ENCODE results near the gene DDAH1.

Gene DDAH1

DNA sequence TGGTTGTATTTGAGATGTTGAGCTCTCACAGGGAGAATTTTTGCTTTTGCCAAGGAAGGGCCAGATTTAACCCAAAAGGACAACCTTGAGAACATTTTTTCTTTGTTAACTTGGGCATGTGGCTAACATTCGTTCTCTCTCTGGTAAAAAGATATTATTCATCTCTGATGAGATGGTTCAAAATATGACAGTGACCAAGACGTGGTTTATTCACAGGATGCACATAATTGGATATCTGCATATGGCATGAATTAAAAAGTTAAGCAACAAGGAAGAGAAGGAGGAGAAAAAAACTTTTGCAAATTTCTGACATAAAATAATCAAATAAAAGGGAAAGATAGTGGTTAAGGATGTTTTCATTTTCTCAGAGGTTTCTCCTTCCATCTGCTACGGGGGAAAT is 145.5 kb downstream of the DDAH1 start:
- TF ChIP-seq, protein P1, sequence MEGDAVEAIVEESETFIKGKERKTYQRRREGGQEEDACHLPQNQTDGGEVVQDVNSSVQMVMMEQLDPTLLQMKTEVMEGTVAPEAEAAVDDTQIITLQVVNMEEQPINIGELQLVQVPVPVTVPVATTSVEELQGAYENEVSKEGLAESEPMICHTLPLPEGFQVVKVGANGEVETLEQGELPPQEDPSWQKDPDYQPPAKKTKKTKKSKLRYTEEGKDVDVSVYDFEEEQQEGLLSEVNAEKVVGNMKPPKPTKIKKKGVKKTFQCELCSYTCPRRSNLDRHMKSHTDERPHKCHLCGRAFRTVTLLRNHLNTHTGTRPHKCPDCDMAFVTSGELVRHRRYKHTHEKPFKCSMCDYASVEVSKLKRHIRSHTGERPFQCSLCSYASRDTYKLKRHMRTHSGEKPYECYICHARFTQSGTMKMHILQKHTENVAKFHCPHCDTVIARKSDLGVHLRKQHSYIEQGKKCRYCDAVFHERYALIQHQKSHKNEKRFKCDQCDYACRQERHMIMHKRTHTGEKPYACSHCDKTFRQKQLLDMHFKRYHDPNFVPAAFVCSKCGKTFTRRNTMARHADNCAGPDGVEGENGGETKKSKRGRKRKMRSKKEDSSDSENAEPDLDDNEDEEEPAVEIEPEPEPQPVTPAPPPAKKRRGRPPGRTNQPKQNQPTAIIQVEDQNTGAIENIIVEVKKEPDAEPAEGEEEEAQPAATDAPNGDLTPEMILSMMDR (conservative IDR thresholded peaks at IDR 0.05; ENCODE audit: low read depth, low read length): no peak
- no peak for DNase-seq (ENCODE audit: low read depth)
- H3K4me3 ChIP-seq (ENCODE audit: low read length): no peak overlapping the region

DNA sequence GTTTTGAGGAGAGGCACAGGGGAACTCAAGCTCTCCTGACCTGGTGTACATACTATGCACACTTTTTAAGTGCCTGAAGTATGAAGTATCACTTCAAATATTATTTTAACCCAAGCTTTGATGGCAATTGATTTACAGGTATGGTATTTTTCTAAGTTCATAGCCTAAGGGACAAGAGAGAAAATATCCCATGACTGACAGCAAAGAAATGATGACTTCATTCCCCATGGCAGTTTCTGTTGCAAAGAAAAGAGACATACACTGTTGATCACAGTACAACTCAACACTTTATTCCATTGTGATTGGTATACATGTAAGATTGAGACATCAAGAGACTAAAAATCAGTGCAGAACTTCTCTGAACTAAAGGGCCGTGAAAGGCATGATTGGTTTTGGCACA is 146.7 kb downstream of the DDAH1 start:
- H3K4me3 ChIP-seq (ENCODE audit: low read length): no peak overlapping the region
- TF ChIP-seq, protein P1 (conservative IDR thresholded peaks at IDR 0.05; ENCODE audit: low read depth, low read length): no peak
- DNase-seq (ENCODE audit: low read depth): no peak

DNA sequence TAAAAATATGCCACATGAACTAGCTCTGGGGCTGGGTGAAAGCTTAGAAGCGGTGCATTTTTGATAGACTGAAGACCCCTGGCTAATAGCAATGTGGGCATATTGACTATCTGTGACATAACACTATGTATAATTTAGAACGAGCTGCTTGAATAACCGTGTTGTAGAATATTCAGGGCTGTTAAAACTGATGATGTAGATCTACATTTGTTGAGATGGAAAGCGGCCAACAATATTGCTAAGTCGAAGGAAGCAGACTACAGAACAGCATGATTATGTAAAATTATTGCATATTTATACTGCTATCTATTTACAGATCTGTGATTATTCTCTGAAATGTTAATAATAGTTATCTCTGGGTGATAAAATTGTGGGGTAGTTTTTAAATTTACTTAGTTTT is 147.4 kb downstream of the DDAH1 start:
- TF ChIP-seq, protein P1 (conservative IDR thresholded peaks at IDR 0.05; ENCODE audit: low read depth, low read length): no peak
- H3K4me3 ChIP-seq (ENCODE audit: low read length): no peak overlapping the region
- no peak for DNase-seq (ENCODE audit: low read depth)

DNA sequence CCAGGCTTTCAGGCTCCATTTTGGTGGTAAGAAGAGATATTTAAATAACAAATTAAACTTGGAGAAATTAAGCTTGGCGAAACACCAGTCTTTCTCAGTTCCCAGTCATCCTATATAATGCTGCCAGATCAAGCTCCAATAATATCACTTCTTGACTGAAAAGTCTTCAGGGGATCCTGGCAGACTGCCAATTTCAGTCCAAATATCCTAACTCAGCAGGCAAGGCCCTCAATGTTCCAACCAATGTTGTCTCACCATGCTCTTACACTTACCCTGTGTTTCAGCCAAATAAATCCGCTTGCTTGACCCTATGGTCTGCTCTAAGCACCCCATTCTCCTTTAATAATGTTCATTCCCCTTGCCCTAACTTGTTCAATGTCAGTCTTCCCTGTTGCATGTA is 148.6 kb downstream of the DDAH1 start:
- no peak for DNase-seq (ENCODE audit: low read depth)
- H3K4me3 ChIP-seq (ENCODE audit: low read length): no peak overlapping the region
- TF ChIP-seq, protein P1 (conservative IDR thresholded peaks at IDR 0.05; ENCODE audit: low read depth, low read length): no peak

DNA sequence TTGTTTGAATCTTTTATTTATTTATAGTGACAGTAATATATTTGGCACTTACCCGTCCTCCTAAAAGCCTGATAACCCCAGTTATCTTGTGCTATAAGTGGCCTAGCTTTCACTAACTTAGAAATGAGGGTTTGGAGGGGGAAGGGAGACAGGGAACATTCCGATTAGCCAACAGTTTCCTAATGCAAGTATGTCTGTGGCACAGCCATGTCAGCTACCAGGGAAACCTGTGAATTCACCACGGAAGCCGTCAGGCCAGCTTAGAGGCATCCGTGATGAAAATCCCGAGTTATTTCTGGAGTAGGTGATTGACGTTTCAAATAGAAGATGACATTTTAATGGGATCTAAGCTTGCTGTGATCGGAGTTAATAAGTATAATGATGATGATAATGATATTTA is 149.2 kb downstream of the DDAH1 start:
- H3K4me3 ChIP-seq (ENCODE audit: low read length): no peak overlapping the region
- TF ChIP-seq, protein P1 (conservative IDR thresholded peaks at IDR 0.05; ENCODE audit: low read depth, low read length): no peak
- no peak for DNase-seq (ENCODE audit: low read depth)

DNA sequence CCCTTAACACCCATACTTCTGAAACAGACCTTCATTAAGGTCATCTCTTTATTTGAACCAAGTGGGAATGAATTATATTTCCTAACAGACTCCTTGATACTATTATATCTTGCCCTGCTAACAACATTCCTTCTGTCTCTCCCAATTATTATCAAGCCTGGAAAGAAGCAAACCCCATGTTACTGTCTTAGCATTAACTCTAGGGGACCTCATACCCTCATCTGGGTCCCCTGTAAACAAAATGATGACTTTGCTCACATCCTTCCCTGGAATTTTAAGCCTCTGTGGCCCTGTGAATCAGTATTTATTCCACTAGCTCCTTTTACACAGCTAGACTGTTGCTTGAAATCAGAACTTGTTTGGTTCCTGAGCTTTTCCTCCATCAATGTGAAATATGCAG is 150.2 kb downstream of the DDAH1 start:
- peak; percentile 77 for DNase-seq (ENCODE audit: low read depth)
- TF ChIP-seq, protein P1 (conservative IDR thresholded peaks at IDR 0.05; ENCODE audit: low read depth, low read length): no peak
- H3K4me3 ChIP-seq (ENCODE audit: low read length): no peak overlapping the region

DNA sequence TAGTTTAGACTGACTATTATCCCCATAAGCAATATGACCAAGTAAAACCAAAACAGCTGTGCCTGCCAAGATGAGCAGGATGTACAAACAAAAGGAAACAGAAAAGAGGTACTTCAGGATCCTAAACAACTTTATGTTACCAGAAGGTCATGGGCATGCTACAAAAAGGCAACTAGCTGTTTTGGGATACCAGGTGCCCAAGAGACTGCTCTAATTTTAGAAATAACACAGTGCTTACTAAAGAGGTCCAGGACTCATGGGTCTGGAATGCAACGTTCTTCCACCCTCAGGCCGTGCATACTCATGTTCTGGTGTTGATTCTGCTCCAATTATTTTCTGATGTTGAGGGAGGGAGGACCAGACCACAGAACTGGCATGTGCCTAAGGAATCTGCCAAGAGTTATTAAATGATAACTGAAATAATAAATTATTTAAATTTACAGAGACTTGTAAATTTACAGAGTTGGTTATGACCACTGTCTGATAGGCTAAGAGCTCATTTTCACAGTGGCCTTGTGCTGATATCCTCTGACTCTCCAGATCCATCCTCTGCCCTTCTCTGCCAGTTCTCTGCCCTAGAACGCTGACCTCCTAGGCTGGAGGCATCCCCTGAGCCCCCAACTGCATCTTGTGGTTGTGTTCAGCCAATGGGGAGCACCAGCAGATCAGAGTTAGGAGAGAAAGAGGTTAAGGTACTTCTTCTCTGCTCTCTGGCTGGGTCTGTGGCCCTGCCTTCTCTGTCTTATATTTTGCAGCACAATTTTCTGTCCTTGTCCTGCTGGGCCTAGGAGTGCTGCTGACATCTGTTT is 150.9 kb downstream of the DDAH1 start:
- H3K4me3 ChIP-seq (ENCODE audit: low read length): no peak overlapping the region
- peak; percentile 86 for DNase-seq (ENCODE audit: low read depth)
- TF ChIP-seq, protein P1 (conservative IDR thresholded peaks at IDR 0.05; ENCODE audit: low read depth, low read length): no peak
